Measurements from ENCODE around the gene MUC5B.

Gene MUC5B

DNA sequence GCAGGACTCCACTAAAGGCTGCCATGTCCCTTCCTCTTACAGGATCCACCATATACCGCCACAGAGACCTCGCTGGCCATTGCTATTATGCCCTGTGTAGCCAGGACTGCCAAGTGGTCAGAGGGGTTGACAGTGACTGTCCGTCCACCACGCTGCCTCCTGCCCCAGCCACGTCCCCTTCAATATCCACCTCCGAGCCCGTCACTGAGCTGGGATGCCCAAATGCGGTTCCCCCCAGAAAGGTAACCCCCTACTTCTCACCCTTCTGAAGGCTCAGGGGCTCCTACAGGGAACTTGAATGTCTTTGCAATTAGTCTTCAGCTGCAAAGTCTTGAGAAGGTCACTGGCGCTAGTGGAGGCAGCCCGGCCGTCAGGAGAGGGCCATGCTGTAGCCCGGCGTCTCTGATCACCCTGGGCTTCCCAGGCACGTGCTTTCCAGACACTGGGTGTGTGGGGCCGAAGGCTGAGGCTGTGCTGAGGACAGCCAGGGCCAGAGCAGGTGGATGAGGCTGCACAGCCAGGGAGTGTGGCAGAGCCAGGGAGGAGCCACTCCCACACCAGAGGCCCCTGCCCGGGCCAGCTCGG is 30.0 kb upstream of the MUC5B start:
- DNase-seq, result no peak

DNA sequence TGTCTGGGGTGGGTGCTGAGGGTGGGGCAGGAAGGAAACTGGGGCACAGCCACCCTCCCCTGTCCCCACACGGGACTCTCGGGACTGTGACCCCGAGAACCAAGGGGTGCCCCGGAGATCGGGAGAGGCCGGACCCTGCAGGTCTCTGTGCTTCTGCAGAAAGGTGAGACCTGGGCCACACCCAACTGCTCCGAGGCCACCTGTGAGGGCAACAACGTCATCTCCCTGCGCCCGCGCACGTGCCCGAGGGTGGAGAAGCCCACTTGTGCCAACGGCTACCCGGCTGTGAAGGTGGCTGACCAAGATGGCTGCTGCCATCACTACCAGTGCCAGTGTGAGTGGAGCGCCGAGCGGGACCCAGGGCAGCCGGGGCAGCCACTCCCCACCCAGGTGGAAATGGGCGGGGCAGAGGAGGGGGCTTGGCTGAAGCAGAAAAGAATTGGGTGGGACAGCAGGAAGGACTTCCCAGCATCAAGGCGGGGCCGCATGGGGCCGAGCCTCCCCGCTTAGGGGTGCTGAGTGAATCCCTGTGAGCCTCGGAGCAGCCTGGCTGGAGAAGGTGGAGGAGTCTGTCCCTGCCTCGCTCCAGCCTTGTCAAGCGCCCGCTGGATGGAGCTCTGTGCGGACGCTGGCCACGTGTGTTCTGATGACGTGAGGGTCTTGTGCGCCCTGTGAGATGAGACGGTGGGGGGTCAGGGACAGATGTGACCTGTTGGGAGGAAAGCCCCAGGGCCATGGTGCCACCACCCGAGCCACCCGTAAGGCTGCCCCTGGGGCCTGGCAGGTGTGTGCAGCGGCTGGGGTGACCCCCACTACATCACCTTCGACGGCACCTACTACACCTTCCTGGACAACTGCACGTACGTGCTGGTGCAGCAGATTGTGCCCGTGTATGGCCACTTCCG is 29.3 kb upstream of the MUC5B start:
- DNase-seq, result no peak

GRCh38 chr11:1194231-1194976 is 28.5 kb upstream of the MUC5B start:
- no peak for DNase-seq

DNA sequence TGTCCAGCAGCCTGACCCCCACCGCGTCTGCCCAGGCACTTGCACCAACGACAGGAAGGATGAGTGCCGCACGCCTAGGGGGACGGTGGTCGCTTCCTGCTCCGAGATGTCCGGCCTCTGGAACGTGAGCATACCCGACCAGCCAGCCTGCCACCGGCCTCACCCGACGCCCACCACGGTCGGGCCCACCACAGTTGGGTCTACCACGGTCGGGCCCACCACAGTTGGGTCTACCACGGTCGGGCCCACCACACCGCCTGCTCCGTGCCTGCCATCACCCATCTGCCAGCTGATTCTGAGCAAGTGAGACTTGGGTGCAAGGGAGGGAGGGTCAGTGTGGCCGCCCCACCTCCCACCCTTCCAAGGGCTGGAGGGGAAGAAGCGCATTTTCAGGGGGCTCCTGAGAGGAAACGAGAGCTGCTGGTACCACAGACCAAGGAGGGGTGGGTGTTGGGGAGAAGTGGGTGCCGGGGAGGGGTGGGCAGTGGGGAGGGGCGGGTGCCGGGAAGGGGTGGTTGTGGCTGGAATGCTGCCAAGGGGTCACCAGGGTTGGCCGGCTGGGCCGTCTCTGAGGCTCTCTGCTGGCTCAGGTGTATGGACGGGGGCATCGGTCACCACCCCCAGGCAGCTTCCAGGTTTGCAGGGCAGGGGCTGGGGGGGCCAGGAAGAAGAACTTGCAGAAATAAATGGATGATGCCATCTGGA is 27.7 kb upstream of the MUC5B start:
- no peak for DNase-seq

DNA sequence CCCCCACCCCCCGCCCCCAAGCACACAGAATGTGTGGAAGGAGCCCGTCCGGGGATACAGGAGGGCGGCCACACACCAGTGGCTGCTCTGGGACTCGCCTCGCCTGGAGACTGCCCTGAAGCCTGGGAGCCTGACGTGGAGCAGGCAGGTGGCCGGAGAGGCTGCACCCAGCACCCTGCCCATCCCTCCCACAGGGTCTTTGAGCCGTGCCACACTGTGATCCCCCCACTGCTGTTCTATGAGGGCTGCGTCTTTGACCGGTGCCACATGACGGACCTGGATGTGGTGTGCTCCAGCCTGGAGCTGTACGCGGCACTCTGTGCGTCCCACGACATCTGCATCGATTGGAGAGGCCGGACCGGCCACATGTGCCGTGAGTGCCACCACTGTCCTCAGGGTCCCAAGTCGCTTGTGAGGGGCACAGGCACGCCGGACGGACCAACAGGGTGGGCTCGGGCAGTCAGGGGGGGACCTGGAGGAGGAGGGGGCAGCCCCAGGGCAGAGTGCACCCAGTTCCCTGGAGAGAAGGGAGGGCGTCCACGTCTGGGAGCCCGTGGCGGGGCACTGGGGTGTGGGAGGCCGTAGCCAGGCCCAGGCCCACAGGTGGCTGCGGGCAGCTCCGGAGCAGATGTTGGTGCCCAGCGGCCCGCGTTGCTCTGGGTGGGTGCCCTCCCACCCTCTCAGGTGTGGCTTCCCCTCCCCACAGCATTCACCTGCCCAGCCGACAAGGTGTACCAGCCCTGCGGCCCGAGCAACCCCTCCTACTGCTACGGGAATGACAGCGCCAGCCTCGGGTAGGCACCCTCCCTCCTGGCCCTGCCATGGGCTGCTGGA is 27.0 kb upstream of the MUC5B start:
- DNase-seq, result no peak

DNA sequence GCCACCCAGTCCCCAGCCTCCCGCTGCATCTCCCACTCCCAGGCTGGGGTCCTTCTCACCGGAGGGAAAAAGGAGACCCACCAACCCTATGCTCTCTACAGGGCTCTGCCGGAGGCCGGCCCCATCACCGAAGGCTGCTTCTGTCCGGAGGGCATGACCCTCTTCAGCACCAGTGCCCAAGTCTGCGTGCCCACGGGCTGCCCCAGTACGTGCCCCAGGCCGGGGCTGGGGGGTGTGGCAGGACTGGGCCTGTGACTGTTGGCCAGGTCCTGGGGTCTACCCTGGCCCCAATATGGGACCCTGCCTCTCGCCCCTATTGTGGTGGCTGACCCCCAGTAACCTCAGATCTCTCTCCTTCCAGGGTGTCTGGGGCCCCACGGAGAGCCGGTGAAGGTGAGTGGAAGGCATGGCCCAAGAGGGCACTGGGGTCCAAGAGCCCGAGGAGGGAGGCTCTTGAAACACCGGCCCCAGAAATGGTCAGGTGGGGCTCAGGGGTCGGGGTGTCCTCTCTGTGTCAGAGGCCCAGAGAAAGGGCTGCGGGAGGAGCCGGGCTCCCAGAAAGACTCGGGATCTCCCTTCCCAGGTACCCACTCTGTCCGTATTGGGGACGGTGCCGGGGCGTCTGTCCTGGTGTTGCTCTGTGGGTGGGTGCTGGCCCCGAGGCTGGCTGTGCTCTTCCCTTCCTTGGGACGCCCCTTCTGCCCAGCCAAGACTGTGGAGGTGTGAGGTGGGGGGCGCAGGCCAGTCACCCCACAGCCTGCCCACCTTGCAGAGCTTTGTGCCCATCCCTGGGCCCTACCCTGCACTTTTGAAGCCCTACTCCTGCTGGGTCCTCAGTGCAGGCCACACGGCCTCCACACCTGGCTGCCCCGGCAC is 26.1 kb upstream of the MUC5B start:
- no peak for DNase-seq

DNA sequence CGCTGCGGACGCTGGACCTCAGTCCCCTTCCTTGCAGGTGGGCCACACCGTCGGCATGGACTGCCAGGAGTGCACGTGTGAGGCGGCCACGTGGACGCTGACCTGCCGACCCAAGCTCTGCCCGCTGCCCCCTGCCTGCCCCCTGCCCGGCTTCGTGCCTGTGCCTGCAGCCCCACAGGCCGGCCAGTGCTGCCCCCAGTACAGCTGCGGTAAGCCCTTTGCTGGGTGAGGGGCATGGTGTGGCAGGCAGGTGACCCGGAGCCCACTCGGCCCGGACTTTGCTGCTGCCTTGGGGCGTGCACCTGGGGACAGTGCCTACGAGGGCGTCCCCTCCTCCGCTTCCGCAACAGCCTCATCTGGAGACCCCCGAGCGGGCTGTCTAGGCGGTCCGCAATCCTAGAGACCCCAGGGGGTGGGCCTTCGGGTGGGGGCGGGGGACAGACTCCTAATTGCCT is 25.4 kb upstream of the MUC5B start:
- DNase-seq, result no peak

DNA sequence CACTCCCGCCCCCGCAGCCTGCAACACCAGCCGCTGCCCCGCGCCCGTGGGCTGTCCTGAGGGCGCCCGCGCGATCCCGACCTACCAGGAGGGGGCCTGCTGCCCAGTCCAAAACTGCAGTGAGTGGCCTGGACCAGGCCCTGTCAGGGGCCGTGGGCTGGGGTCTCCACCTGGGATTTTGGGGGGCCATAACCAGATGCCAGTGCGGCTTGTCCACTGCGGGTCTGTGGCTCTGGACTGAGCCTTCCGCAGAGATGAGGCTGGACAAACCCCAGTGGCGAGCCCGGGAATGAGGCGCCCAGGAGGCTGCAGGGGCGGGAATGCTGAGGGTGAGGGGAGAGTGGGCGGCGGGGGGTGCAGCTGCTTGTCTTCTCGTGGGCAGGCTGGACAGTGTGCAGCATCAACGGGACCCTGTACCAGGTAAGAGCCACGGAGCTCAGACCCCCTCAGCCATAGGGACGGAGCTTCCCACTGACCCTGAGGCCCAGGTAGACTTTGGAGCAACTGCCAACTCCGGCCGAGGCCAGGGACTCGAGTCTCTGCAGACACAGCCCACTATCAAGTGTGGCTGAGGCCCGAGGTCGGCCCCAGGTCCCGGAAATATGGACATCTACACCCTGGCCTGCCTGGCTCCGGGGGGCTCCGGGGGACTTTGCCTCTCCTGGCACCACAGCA is 24.8 kb upstream of the MUC5B start:
- DNase-seq, result no peak

DNA sequence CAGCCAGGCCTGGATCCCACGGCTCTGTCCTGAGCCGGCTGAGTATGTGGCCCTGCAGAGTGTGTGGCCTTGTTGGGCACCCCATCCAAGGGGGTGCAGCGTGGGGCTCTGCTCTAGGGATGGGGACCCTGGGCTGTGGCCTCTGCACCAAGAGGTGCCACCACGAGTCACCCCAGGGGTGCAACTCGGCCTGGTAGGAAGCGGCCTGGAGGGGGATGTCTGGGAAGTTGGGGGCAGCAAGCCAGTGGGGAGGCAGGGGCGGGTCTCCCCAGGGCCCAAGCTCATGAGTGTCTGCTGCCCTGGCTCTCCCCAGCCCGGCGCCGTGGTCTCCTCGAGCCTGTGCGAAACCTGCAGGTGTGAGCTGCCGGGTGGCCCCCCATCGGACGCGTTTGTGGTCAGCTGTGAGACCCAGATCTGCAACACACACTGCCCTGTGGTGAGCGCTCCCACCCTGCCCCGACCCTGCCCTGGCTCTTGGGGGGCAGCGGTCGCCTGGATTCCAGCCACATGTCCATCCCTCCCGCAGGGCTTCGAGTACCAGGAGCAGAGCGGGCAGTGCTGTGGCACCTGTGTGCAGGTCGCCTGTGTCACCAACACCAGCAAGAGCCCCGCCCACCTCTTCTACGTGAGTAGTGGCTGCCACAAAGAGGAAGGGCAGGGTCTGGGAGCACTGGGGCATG is 24.2 kb upstream of the MUC5B start:
- DNase-seq, result no peak

DNA sequence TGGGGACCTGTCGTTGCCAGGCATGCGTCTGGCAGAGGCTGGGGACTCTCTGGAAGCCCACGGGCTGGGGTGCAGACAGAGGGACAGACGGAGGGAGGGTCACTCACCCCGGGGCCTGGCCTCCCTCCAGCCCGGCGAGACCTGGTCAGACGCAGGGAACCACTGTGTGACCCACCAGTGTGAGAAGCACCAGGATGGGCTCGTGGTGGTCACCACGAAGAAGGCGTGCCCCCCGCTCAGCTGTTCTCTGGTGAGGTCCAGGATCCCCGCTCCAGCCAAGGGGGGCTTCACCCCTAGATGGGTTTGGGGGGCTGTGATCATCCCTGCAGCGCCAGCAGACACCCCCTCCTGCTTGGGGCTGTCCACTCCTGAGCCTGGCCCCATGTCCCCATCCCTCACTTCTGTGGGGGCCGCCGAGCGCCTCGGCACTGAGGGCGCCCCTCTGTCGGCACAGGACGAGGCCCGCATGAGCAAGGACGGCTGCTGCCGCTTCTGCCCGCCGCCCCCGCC is 23.6 kb upstream of the MUC5B start:
- no peak for DNase-seq

GRCh38 chr11:1199751-1200610 is 22.9 kb upstream of the MUC5B start:
- no peak for DNase-seq

GRCh38 chr11:1200611-1201191 is 22.2 kb upstream of the MUC5B start:
- no peak for DNase-seq

GRCh38 chr11:1201395-1202153 is 21.3 kb upstream of the MUC5B start:
- no peak for DNase-seq

- no peak for DNase-seq
These were observed 20.6 kb upstream of the MUC5B start for GRCh38 chr11:1202154-1202775.

- no peak for DNase-seq
These were observed 19.9 kb upstream of the MUC5B start for GRCh38 chr11:1202776-1203504.
